ENCODE results near the gene CMC1. TPM values are rescaled to one million over a fixed set of nuclear protein-coding genes. Genes with fewer than 3 reads are reported as not detected.

Gene CMC1
- total RNA-seq, 2 experiments from 2014 or later: 44.6 to 45.6 TPM

DNA sequence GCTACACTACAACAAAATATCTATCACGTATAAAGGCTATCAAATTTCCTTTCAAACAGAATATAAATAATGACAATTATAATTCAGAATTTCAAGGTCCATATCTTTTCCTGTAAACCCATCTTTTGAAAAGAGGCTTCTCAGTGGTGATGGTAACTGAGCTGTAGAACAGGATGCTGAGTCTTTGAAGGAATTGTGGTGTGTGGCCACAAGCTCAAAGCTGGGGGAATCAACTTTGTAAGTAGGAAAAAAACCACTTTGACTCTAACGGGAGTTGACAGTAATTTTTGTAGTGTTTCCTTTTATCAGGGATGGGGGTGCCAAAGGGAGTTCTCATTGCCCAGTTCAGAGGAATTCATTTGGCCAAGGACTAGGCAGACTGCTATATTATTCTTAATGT is 93.8 kb downstream of the CMC1 start:
- Mint-ChIP-seq H3K36me3 (peaks cover 18% of the 10 kb centered on the region), H3K4me1 (peaks cover 15% of the 10 kb centered on the region), H3K27me3 (no peaks in the 10 kb centered on the region), H3K9me3 (no peaks in the 10 kb centered on the region), H3K27ac (no peak overlapping the region), H3K4me3 (no peak overlapping the region)
- no peak for DNase-seq
- peak; percentile 36 for ATAC-seq (ENCODE audit: low read depth)
- POLR2A ChIA-PET: interaction anchor here (1.0 to 3.7 kb wide), 5 partner anchors 10 to 623 kb away, joined by 3 to 20 read pairs (median 4); partner anchors contain the start of genes AZI2, EOMES and ZCWPW2

DNA sequence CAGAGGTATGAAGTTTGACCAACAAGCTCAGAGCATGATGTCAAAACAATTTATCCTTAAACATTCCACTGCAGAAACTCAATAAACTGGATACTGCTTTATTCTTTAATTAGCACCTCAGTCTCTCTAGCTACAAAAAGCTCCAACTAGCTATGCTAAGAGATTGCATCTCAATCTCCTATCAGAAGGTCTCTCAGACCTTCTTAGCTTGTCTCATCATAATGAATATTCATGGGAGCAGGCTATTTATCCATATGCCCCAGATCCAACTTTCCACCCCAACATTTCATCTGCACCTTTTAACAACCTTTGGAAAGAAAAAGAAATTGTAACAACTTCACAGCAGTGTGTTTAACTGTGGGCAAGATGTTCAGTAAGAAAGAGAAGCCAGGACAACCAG is 95.8 kb downstream of the CMC1 start:
- Mint-ChIP-seq H3K9me3 (no peaks in the 10 kb centered on the region), H3K36me3 (peaks cover 19% of the 10 kb centered on the region), H3K4me3 (no peak overlapping the region), H3K27me3 (no peaks in the 10 kb centered on the region), H3K27ac (no peak overlapping the region), H3K4me1 (peaks cover 18% of the 10 kb centered on the region)
- POLR2A ChIA-PET: interaction anchor here (3.7 kb wide), 1 partner anchor 12 kb away, joined by 20 read pairs; the partner anchor contains the start of genes AZI2 and ZCWPW2
- DNase-seq (no peak), ATAC-seq (ENCODE audit: low read depth) (no peak)

DNA sequence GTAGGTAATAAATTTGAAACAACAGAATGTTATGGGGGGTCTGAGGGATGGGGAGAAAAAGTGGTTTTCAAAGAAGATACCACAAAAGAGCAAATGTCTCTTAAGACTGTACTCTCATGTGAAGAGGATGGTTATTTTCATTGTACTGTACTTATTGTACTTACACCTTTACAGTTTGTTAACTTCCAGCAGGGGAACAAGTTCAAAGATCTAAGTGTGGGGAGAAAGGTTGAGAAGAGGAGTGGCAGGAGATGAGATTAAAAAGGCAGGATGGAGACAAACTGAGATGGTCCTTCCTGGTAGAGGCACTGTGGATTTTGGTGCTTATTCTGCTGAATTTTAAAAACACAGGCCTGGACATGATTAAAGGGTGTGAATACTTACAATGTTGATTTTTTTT is 101.7 kb downstream of the CMC1 start:
- Mint-ChIP-seq H3K9me3 (no peaks in the 10 kb centered on the region), H3K4me3 (no peak overlapping the region), H3K4me1 (peaks cover 42% of the 10 kb centered on the region), H3K27me3 (no peaks in the 10 kb centered on the region), H3K27ac (peak overlapping the region; percentile 3), H3K36me3 (peaks cover 28% of the 10 kb centered on the region)
- DNase-seq (no peak), ATAC-seq (ENCODE audit: low read depth) (no peak)
- POLR2A ChIA-PET: no interaction called here

DNA sequence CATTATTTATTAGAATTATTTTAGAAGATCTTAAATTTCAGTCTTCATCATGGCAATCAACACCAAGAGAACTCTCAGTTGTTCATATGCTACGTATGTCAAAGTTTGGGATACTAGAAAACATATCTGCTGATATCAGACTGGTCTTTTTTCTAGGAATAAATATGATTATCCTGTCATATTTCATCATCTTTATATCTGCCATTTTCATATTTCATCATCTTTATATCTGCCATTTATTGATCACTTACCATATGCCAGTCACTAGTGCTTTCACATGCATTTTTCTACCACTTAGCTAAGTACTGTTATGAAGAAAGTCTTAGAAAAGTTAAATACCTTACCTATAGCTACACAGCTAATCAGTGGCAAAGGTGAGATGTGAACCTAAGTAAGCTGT is 104.3 kb downstream of the CMC1 start:
- Mint-ChIP-seq H3K9me3 (no peaks in the 10 kb centered on the region), H3K27me3 (no peaks in the 10 kb centered on the region), H3K27ac (no peak overlapping the region), H3K36me3 (peaks cover 20% of the 10 kb centered on the region), H3K4me1 (peaks cover 47% of the 10 kb centered on the region), H3K4me3 (peak overlapping the region; percentile 98)
- ATAC-seq (ENCODE audit: low read depth): no peak
- DNase-seq: no peak
- POLR2A ChIA-PET: interaction anchor here (1.3 kb wide), 1 partner anchor 10 kb away, joined by 3 read pairs; no protein-coding TSS in a partner anchor

DNA sequence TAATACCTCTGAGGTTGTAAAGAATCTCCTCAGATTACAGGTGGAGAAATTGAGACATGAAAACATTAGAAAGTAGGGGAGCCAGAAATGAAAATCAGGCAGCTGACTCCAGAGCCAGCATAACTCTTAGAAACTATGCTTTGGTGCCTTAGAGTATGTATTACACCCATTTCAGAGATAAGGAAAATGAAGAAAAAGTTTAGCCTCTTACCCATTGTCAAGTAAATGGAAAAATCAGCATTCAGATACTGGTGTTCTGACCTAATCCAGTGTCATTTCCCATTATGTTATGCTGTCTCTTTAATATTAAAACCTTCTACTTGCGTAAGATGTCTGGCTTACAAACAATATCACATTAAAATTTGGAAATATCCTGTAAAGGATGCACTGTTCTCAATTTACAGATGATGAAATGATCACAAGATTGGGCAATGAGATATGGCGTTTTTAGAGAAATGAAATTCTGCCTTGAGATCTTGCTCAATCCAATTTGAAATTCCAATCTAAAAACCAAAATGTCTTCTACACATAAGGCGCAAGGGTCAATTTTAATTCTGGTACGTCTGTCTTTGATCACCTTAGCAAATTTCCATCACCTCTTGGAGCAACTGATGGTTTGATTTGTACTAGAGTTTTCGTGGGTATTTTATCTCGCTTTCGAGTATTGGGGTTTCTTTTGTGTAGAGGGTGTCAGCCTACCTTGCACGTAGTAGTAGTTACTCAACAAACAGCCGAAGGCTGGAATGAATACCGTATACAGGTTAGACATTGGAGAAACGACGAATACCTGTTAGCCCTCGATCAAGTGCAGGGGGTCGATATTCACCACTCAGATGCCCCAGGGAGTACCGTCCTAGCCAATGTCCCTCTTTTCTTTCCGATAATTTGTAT is 106.2 kb downstream of the CMC1 start:
- Mint-ChIP-seq H3K4me1 (peaks cover 40% of the 10 kb centered on the region), H3K9me3 (peaks cover 4% of the 10 kb centered on the region), H3K4me3 (peak overlapping the region; percentile 98), H3K27ac (peak overlapping the region; percentile 99), H3K36me3 (peaks cover 31% of the 10 kb centered on the region), H3K27me3 (no peaks in the 10 kb centered on the region)
- POLR2A ChIA-PET: interaction anchor here (1.0 to 2.5 kb wide), 12 partner anchors 8 to 864 kb away, joined by 3 to 20 read pairs (median 4); partner anchors contain the start of gene EOMES
- ATAC-seq (ENCODE audit: low read depth) (no peak), DNase-seq (no peak)

DNA sequence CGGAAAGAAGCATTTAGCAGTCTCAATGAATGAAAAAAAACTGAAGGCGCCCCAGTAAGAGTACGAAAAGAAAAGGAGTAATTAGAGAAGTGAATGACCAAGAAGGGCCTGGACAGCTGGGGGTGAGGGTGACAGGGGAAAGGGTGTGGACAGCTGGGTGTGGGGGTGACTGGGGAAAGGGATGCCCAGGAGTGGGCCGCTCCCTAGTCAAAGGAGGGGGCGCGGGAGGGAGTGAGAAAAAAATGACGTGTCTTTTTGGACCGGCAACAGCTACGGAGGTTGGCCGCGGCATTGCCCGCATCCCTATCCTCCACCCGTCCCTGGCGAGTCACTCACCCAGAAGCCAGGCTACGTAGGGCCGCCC is 106.8 kb downstream of the CMC1 start:
- DNase-seq (no peak), ATAC-seq (ENCODE audit: low read depth) (peak; percentile 83)
- Mint-ChIP-seq H3K36me3 (peaks cover 33% of the 10 kb centered on the region), H3K27me3 (no peaks in the 10 kb centered on the region), H3K27ac (peak overlapping the region; percentile 99), H3K4me1 (peaks cover 37% of the 10 kb centered on the region), H3K4me3 (peak overlapping the region; percentile 98), H3K9me3 (peaks cover 4% of the 10 kb centered on the region)
- POLR2A ChIA-PET: interaction anchor here (0.9 to 2.5 kb wide), 14 partner anchors 9 to 865 kb away, joined by 3 to 20 read pairs (median 4); partner anchors contain the start of genes EOMES and SLC4A7

DNA sequence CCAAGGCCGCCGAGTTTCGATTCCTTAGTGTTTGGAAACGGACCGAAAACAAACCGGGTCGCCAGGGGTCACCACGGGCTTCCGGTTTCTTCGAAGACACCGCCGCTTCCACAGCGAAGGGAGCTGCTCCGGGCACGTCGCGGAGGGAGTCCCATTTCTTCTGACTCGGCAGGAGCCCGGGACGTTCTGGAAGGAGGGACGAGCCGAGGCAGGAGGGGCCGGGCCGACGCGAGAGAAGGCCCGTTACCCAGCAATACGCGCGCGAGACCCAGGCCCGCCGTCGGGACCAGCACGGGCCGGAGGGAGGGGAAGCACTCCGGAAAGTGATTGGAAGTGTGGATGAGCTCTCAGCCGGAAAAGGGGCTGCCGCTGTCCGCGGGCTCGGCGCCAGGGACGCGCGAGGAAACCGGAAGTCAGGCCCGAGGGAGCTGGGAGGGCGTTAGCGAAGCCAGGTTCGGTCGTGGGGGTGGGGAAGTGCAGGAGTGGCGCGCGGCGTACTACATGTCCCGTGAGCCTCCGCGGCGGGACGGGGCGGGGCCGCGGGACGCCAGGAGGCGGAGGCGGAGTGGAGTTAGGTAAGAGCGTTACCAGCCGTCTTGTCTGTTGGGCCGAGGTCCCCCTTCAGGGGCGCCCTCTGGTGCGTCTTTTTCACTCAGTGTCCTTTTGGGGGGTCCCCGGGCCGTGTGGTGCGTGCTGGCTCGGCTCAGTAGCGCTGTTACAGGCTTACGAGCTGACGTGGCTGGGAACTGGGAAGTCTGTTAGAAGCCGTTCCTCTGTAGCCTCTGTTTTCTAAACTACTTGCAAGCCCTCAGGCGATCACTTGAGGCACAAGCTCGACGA is 107.4 kb downstream of the CMC1 start, which contains the start of the genes AZI2 and ZCWPW2:
Gene AZI2, minus strand, starts transcription at position 196 of the 840 bp plus-strand sequence. CDS start 8,207 bp downstream, outside the sequence.
Gene ZCWPW2, plus strand, starts transcription at position 93 of the 840 bp plus-strand sequence. CDS start 64,348 bp downstream, outside the sequence.
- Mint-ChIP-seq H3K27ac (peak within 1 kb of the TSS; percentile 99), H3K4me1 (peaks cover 36% of the 10 kb centered on the region)
- POLR2A ChIA-PET: interaction anchor here (0.9 to 2.5 kb wide), 18 partner anchors 9 to 869 kb away, joined by 3 to 20 read pairs (median 4); partner anchors contain the start of genes EOMES and SLC4A7

DNA sequence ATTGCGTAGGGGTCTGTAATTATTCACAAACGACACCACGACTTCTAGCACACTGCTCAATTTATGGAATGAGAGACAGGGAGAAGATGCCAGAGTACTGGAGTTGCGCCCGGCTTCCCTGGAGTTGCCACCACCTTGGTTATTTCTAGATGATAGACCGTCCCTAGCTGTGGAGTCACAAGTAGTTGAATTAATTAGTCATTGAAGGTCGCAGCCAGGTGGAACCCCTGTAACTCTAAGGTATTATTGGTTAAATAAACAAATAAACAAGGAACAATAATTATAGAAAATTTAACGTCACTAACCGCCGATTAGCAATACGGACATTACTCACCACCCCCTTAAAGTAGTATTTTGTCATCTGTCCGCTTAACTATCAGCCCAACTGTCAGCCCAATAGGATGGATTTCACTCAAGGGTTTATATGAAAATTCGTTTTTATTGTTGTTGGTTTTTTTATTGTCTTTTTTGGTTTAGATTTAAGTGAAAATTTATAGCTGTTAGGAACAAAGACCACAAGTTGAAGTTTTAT is 108.1 kb downstream of the CMC1 start:
- H3K4me3 Mint-ChIP-seq: peak overlapping the region; percentile 98
- no peak for DNase-seq
- H3K9me3 Mint-ChIP-seq: peaks cover 7% of the 10 kb centered on the region
- ATAC-seq (ENCODE audit: low read depth): no peak
- H3K4me1 Mint-ChIP-seq: peaks cover 36% of the 10 kb centered on the region
- no peaks in the 10 kb centered on the region for H3K27me3 Mint-ChIP-seq
- POLR2A ChIA-PET: interaction anchor here (0.9 to 2.5 kb wide), 14 partner anchors 10 to 870 kb away, joined by 3 to 20 read pairs (median 4); partner anchors contain the start of genes EOMES and SLC4A7
- peaks cover 41% of the 10 kb centered on the region for H3K36me3 Mint-ChIP-seq
- peak overlapping the region; percentile 99 for H3K27ac Mint-ChIP-seq

More for the DNA sequence above, 107.4 kb downstream of the CMC1 start, which contains the start of the genes AZI2 and ZCWPW2:
- H3K27me3 Mint-ChIP-seq: no peaks in the 10 kb centered on the region
- DNase-seq: peak; percentile 95
- H3K4me3 Mint-ChIP-seq: peak within 1 kb of the TSS; percentile 98
- peaks cover 5% of the 10 kb centered on the region for H3K9me3 Mint-ChIP-seq
- peaks cover 36% of the 10 kb centered on the region for H3K36me3 Mint-ChIP-seq
- ATAC-seq (ENCODE audit: low read depth): peak; percentile 84

Other genes with a start within 250 kb of the CMC1 start
- under 1 TPM; 0.25 to 0.79 TPM for gene ZCWPW2, start 107.1 kb downstream of the CMC1 start, total RNA-seq
- gene AZI2, start 107.2 kb downstream of the CMC1 start, total RNA-seq: 10 to 100 TPM; 55.1 to 59.8 TPM